ENCODE results near the gene ABHD4.

GRCh38 chr14:22572562-22573058, 25.5 kb upstream of the ABHD4 start:
- TF ChIP-seq CTCF (conservative IDR thresholded peaks at IDR 0.05; ENCODE audit: low read length) (no peak), EZH2phosphoT487 (IDR thresholded peaks at IDR 0.05; ENCODE audit: borderline replicate concordance) (no peak)
